Loucy (cell line): ENCODE measurements around the gene SGSM2.

Experiments used
- H2AFZ ChIP-seq: fragments of 200-600 bp; sonication (generic); 2 replicates; pipeline ENCODE4 v1.6.0; 2016; ENCODE audit warnings: antibody characterized with exemption, mild to moderate bottlenecking, low read length, moderate library complexity
- H3F3A ChIP-seq: fragments of 200-600 bp; 2 replicates; pipeline ENCODE4 v1.6.0; 2016; ENCODE audit warnings: antibody characterized with exemption, low read depth, mild to moderate bottlenecking
- H3K27me3 ChIP-seq: fragments of 200-600 bp; sonication (generic); 2 replicates; pipeline ENCODE4 v1.6.1; 2014; ENCODE audit warnings: low read length, mild to moderate bottlenecking; ENCODE audit not compliant: insufficient read depth, poor library complexity, severe bottlenecking
- H3K36me3 ChIP-seq: fragments of 200-600 bp; sonication (generic); 2 replicates; pipeline ENCODE4 v1.6.1; 2016; ENCODE audit warnings: low read length; ENCODE audit not compliant: insufficient read depth
- H3K4me1 ChIP-seq: fragments of 200-600 bp; sonication (generic); 2 replicates; pipeline ENCODE4 v1.5.1; 2014; ENCODE audit warnings: low read length, mild to moderate bottlenecking; ENCODE audit not compliant: insufficient read depth, poor library complexity, severe bottlenecking
- H3K4me2 ChIP-seq: fragments of 200-600 bp; sonication (generic); 2 replicates; pipeline ENCODE4 v1.6.0; 2014; ENCODE audit warnings: antibody characterized with exemption, low read length, low read depth, mild to moderate bottlenecking; ENCODE audit not compliant: poor library complexity, severe bottlenecking
- H3K4me3 ChIP-seq: fragments of 200-600 bp; sonication (generic); 2 replicates; pipeline ENCODE4 v1.5.1; 2014; ENCODE audit warnings: low read length, mild to moderate bottlenecking, mixed read lengths; ENCODE audit not compliant: poor library complexity, severe bottlenecking
- H3K79me2 ChIP-seq: fragments of 200-600 bp; sonication (generic); 2 replicates; pipeline ENCODE4 v1.6.1; 2014; ENCODE audit warnings: low read length; ENCODE audit not compliant: insufficient read depth
- H3K9ac ChIP-seq: fragments of 200-600 bp; sonication (generic); 2 replicates; pipeline ENCODE4 v1.6.0; 2014; ENCODE audit warnings: mild to moderate bottlenecking, low read depth, low read length, moderate library complexity; ENCODE audit not compliant: poor library complexity, severe bottlenecking
- H3K9me2 ChIP-seq: fragments of 200-600 bp; sonication (generic); replicated peaks from 2 replicates; pipeline ENCODE4 v1.6.1; 2016; ENCODE audit warnings: low read depth, low read length, mixed read lengths
- H3K9me3 ChIP-seq: fragments of 200-600 bp; sonication (generic); 2 replicates; pipeline ENCODE4 v1.6.1; 2014; ENCODE audit warnings: mild to moderate bottlenecking, antibody characterized with exemption, low read length, low read depth; ENCODE audit not compliant: insufficient read depth
- H4K20me1 ChIP-seq: fragments of 200-600 bp; sonication (generic); 2 replicates; pipeline ENCODE4 v1.6.0; 2014; ENCODE audit warnings: antibody characterized with exemption, low read length, mild to moderate bottlenecking; ENCODE audit not compliant: insufficient read depth, poor library complexity, severe bottlenecking
- CTCF ChIP-seq: fragments of 200-600 bp; sonication (generic); conservative IDR thresholded peaks from 2 replicates; pipeline ENCODE4 v1.5.1; 2014; ENCODE audit warnings: mild to moderate bottlenecking, antibody characterized with exemption, low read length
- EZH2phosphoT487 ChIP-seq: fragments of 200-600 bp; IDR thresholded peaks from 2 replicates; pipeline ENCODE4 v1.6.1; 2018; ENCODE audit warnings: antibody characterized with exemption, mild to moderate bottlenecking, moderate library complexity, borderline replicate concordance

Gene SGSM2

GRCh38 chr17:2331303-2331702, 6.0 kb upstream of the SGSM2 start:
- peaks cover 35% of the 10 kb centered on the region for H4K20me1 ChIP-seq
- H3K4me2 ChIP-seq = no peak overlapping the region
- H3K9me3 ChIP-seq = no peaks in the 10 kb centered on the region
- H2AFZ ChIP-seq = no peak overlapping the region
- H3K9ac ChIP-seq = no peak overlapping the region
- no peaks in the 10 kb centered on the region for H3K9me2 ChIP-seq
- no peaks in the 10 kb centered on the region for H3F3A ChIP-seq
- TF ChIP-seq EZH2phosphoT487 = no peak
- H3K36me3 ChIP-seq = peaks cover 66% of the 10 kb centered on the region
- H3K79me2 ChIP-seq = peaks cover 57% of the 10 kb centered on the region
- H3K4me3 ChIP-seq = no peak overlapping the region
- H3K27me3 ChIP-seq = no peaks in the 10 kb centered on the region
- peaks cover 19% of the 10 kb centered on the region for H3K4me1 ChIP-seq

- H3K4me1 ChIP-seq = peaks cover 25% of the 10 kb centered on the region
- H3K4me2 ChIP-seq = peak overlapping the region; percentile 96
- no peak for TF ChIP-seq EZH2phosphoT487
- no peak for TF ChIP-seq CTCF
- no peaks in the 10 kb centered on the region for H3F3A ChIP-seq
- peaks cover 39% of the 10 kb centered on the region for H4K20me1 ChIP-seq
- peak overlapping the region; percentile 71 for H2AFZ ChIP-seq
- H3K36me3 ChIP-seq = peaks cover 35% of the 10 kb centered on the region; the same call in 1 of the 2 replicates
- H3K27me3 ChIP-seq = no peaks in the 10 kb centered on the region
- H3K9me2 ChIP-seq = no peaks in the 10 kb centered on the region
- peak overlapping the region; percentile 94 for H3K4me3 ChIP-seq
- no peaks in the 10 kb centered on the region for H3K9me3 ChIP-seq
- peaks cover 69% of the 10 kb centered on the region for H3K79me2 ChIP-seq
- H3K9ac ChIP-seq = peak overlapping the region; percentile 92
Measured at GRCh38 chr17:2335726-2336214, 1.5 kb upstream of the SGSM2 start.

- TF ChIP-seq CTCF = peak; percentile 30
- TF ChIP-seq EZH2phosphoT487 = no peak
- Histone ChIP-seq H3K79me2 (peaks cover 66% of the 10 kb centered on the region), H3K4me1 (peaks cover 25% of the 10 kb centered on the region)
Measured at GRCh38 chr17:2336215-2336851, 968 bp upstream of the SGSM2 start, which contains the start of gene TSR1. TSR1 (minus strand) TSS chr17:2336457; CDS start chr17:2336427, 30 bp downstream.

More at GRCh38 chr17:2336215-2336851, 968 bp upstream of the SGSM2 start, which contains the start of gene TSR1:
- Histone ChIP-seq H3K9me2 (no peaks in the 10 kb centered on the region), H3K9me3 (no peaks in the 10 kb centered on the region), H3K9ac (peak within 1 kb of the TSS; percentile 92), H4K20me1 (peaks cover 39% of the 10 kb centered on the region), H2AFZ (peak within 1 kb of the TSS; percentile 71), H3K27me3 (no peaks in the 10 kb centered on the region), H3K36me3 (peaks cover 29% of the 10 kb centered on the region; the same call in 1 of the 2 replicates), H3K4me2 (peak within 1 kb of the TSS; percentile 96), H3F3A (no peaks in the 10 kb centered on the region), H3K4me3 (peak within 1 kb of the TSS; percentile 94)
